HL-60/S4 treated with phorbol 12-myristate 13-acetate at 8.2 ng/mL for 4 days and 3 days (cell line): ENCODE results near the gene ZSCAN29.

Experiments used
- in situ Hi-C: fragments of 300-500 bp; cut with MboI; formaldehyde crosslinking; loops from 2 replicates; pipeline ENCODE4 v1.15.0; 2022; ENCODE audit warnings: low sequenced_read_pairs

Gene ZSCAN29

GRCh38 chr15:43352693-43353382 lies 18.0 kb downstream of the ZSCAN29 start:
- in situ Hi-C loops, result no loop called here

DNA sequence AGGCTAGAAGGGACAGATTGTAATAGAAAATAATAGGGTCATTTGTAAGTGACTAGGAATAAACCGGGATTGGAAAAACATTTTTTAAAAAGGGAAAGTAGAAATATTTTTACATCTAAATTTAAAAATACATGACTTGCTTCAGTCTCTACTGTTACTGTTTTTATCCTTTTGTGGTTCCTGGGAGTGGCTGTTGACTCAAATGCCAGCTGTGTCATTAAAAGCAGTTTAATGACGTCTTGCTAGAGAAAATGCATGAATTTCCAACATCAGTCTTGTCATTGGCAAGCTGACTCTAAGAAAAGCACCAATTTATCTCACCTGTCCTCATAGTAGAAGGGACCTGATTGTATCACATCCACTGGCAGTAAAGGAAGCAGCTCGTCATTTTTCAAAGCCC lies 23.7 kb downstream of the ZSCAN29 start:
- in situ Hi-C loops, result no loop called here

- in situ Hi-C loops, result no loop called here
These were observed 24.5 kb downstream of the ZSCAN29 start for GRCh38 chr15:43346305-43346704.

DNA sequence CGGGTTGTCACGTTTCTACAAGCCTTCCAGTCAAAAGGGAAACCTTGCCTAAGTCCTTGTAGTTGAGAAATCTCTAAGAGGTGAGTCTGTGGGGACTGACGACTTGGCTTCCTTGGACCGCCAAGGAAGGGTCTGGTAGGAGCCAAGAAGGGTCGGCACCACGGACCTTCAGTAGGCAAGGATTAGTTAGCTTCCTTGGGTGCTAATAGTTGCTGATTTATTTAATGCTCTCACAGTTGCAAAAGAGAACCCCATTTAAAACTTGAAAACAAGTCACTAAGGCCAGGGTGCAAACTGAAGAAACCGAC lies 40.1 kb downstream of the ZSCAN29 start:
- in situ Hi-C loops, result no loop called here

- in situ Hi-C loops, result no loop called here
These were observed 40.7 kb downstream of the ZSCAN29 start, which contains the start of gene LCMT2 for GRCh38 chr15:43329960-43330779. Gene LCMT2 (minus strand): TSS chr15:43330573. CDS start chr15:43330489, 84 bp downstream.

DNA sequence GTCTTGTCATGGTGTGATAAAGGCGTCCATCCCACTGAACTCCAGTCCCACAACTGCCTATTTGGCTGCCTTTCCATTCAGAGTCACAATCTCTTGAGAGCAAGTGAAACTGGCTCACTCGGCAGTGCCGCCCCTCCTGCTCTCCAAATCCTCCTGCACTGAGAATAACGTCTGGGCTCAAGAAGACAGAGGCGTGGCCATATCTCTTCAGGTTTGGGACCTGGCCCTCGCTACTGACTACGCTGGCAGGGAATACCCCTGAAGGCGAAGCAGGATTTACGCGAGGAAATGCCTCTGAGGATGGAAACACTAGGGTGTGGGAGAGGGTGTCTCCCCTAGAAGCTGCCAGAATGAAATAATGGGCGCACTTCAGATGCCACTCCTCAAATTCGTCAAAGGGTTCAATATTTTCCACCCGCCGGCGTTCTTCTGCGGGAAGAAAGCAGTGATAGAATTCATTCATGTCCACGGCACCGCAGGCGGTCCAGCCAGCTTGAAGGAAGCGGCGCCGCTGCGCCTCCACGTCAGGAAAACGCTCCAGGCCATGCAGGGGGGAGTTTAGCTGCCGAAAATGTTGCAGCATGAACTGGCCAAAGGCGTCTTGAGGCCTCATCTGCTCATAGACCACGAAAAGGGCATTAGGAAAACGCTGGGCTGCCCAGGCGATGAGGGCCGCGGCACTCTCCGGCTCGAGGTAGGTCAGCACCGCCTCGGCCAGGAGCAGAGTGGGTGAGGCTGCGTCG lies 41.5 kb downstream of the ZSCAN29 start:
- in situ Hi-C loops, result no loop called here

DNA sequence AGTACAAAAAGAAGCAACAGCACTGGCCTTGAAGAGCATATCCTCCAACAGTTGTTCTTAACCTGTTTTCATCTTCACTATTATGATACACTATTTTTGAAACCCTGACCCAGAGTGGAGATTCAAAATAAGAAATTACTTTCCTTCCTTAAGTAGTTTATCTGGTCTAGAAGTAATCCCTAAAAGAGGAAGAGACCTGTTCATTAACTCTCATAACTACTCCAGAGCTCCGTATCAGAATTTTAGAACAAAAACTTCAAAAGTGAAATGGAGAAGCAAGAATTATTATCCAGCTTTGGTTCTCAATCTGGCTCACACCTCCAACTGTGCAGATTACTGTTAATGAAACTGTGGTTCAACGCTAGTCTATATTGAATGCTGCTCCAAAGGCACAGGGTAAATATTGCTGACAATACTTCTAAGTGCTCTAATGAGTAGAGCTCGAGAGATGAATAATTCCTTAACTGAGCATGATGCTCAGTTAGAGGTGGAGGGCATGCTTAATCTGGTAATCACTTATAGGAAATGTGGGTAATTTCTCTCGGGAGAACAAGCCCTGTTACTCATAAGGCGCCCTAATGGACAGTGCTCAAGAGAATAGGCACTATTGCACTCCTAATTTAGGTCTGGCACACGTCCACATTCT lies 45.7 kb downstream of the ZSCAN29 start:
- in situ Hi-C loops, result no loop called here

DNA sequence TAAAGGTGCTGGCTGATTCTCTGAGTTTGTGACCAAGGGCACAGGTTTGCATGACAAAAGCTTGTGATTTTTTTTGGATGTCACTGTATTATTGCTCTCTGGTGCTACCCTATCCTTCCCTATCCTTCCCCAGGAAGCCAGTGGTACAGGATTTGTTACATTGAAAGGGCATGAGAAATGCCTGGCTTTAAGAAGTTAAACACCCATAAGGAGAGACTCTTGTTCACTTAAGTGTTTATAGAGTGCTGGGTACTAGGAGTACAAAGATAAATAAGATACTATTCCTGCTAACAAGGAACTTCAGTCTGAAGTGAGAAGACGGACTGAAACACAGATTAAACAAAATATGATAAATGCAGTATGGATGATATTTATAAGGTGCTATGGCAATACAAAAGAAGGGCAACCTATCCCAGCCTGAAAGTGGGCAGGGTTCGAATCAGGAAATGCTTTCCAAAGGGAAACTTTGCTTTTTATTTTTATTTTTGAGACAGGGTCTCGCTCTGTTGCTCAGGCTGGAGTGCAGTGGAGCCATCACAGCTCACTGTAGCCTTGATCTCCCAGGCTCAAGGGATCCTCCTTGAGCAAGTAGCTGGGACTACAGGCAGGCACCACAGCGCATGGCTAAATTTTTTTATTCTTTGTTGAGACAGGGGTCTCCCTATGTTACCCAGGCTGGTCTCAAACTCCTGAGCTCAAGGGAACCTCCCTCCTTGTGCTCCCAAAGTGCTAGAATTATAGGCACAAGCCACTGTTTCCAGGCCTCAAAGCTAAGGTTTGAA lies 51.7 kb downstream of the ZSCAN29 start:
- in situ Hi-C loops, result no loop called here

GRCh38 chr15:43317566-43318184 lies 53.2 kb downstream of the ZSCAN29 start:
- in situ Hi-C loops, result no loop called here

GRCh38 chr15:43316971-43317346 lies 53.9 kb downstream of the ZSCAN29 start:
- in situ Hi-C loops, result no loop called here

- in situ Hi-C loops, result no loop called here
These were observed 54.5 kb downstream of the ZSCAN29 start for GRCh38 chr15:43316016-43316970.

- in situ Hi-C loops, result no loop called here
These were observed 56.7 kb downstream of the ZSCAN29 start for GRCh38 chr15:43314171-43314570.

DNA sequence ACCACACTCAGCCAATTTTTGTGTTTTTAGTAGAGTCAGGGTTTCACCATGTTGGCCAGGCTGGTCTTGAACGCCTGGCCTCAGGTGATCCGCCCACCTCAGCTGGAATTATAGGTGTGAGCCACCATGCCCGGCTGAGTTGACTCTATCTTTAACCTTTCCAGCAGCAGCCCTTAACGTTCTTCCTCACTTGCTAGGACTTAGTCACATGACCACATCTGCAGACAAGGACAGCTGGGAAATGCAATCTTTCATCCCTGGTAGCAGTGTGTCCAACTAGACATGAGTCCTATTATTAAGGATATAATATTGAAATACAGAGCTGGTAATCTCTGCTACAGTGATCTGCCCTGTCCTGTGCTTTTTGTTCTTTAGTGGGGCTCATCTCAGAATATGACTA lies 58.5 kb downstream of the ZSCAN29 start:
- in situ Hi-C loops, result no loop called here
